HG02870 (cell line): ENCODE results near the gene KCNK15.

Source experiments
- ATAC-seq: cut with Tn5 transposase; IDR thresholded peaks from one replicate; pipeline ENCODE4 v1.9.1; 2021; ENCODE audit warnings: mild to moderate bottlenecking, moderate library complexity; ENCODE audit not compliant: unreplicated experiment

KCNK15 gene

DNA sequence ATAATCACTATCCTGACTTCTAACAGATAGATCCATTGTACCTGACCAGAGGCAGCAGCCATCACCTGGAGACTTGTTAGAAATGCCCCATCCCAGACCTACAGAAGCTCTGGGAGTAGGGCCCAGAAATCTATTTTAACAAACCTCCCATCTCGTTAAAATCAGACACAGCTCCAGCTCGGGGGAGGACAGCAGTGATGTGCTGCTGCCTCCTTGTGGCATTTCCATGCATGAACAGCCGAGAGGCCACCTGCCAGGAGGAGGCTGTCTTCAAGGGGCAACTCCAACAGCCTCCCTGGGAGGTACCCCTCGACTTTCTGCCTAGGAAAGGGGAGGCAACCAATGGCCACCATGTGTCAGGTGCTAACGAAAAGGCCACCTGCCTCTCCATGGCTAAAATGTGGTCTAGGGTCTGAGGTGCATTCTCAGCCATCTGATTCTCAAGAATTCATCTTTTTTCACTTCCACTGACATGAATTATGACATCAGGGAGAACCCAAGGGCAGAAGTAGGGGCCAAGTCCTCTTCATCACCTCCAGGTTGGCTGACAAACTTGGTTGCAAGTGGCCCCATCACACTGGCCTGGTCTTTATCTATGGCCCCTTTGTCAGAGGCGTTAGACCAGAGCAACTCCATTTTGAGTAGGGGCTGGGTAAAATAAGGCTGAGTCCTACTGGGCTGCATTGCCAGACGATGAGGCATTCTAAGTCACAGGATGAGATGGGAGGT lies 12.2 kb upstream of the KCNK15 start:
- no peak for ATAC-seq

DNA sequence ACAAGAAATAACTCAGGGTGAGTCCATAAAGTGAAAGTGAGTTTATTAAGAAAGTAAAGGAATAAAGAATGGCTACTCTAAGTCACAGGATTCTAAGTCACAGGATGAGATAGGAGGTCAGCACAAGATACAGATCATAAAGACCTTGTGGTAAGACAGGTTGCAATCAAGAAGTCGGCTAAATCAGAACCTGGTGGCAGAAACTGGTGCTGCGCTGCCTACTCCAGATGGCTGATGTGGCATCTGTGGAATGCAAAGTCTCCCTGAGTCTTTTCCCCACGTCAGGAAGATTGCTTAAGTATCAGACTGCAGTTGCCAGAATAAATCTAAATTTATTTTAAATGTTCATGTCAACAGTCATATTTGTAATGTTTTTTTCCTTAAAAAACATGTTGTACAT lies 10.7 kb upstream of the KCNK15 start:
- ATAC-seq = no peak

DNA sequence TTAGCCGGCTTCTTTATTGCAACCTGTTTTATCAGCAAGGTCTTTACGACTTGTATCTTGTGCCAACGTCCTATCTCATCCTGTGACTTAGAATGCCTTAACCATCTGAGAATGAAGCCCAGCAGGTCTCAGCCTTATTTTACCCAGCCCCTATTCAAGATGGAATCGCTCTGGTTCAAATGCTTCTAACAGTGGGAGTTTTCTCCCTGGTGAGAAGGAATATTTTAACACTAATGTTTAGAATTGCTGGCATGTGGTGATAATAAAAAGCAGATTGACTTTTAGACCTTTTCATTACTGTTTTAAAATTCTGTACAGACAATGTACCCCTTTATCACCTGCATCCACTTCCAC lies 9.9 kb upstream of the KCNK15 start:
- ATAC-seq = no peak

DNA sequence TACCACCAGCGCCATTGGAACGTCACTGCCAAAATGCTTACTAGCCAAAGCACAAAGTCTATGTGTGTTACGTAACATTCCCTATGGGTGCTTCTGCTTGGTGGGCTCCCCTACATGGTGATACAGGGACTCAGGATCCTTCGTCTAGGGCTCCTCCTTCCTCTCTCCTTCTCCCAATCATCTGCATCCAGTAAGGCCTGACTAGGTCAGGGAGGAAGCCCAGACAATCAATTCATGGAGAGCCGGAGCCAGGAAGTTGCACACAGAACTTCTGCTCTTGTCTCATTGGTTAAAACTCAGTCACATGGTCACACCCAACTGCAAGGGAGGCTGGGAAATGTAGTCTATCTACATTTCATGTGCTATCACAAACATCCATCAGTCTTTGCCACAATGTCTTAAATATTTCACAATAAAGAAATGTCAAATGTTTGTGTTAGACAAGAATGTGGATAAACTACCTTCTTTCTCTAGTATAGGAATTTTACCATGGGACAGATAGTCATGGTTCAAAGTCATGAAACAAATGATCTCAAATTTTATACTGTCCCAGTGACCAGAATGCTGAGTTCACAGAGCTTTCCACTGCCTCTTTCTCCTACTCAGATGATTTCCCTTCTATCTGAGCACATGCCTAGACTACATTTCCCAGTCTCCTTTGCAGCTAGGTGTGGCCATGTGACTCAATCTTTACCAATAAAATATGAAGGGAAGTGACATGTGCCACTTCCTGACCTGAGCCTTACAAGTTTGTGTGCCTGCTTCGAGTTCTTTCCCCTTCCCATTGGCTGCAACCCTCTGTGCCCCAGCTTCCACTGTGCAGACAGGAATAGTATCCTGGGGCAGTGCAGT lies 9.3 kb upstream of the KCNK15 start:
- no peak for ATAC-seq

DNA sequence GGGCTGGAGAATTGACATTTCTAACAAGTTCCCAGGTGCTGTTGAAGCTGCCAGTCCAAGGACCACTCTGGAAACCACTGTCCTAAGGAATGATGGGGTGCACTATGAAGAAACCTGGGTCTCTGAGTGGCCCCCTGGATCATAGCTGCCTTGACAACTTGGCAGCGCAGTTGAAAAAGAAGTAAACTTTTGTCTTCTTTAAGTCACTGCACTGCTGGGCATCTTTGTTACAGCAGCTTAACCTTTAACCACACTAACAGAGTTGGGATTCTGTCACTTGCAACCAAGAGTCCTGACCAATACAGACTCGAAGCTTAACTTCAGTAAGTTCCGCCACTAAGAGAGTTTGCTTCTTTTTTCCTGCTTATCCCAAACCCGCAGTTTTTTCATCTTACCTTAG lies 8.5 kb upstream of the KCNK15 start:
- ATAC-seq = no peak

- no peak for ATAC-seq
These were observed 6.7 kb upstream of the KCNK15 start for GRCh38 chr20:44738813-44739477.

DNA sequence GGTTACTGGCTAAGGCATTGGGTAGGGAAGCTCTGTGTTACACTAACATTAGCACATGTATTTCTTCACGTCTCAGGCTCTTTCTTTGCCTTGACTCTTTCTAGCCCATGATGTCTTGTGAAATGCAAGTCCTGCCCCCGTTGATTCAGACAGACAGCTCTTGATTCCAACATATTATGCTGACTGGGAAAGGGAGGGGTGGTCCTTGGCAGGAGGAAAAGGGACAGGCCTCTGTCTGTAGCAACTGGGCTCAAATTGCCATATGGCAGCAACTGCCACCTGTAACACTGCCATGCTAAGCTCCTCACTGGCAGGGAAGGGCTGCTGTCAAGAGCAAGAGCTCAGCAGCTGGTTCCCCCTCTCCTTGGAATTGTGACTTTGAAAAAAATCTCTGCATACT lies 5.7 kb upstream of the KCNK15 start:
- ATAC-seq = no peak

DNA sequence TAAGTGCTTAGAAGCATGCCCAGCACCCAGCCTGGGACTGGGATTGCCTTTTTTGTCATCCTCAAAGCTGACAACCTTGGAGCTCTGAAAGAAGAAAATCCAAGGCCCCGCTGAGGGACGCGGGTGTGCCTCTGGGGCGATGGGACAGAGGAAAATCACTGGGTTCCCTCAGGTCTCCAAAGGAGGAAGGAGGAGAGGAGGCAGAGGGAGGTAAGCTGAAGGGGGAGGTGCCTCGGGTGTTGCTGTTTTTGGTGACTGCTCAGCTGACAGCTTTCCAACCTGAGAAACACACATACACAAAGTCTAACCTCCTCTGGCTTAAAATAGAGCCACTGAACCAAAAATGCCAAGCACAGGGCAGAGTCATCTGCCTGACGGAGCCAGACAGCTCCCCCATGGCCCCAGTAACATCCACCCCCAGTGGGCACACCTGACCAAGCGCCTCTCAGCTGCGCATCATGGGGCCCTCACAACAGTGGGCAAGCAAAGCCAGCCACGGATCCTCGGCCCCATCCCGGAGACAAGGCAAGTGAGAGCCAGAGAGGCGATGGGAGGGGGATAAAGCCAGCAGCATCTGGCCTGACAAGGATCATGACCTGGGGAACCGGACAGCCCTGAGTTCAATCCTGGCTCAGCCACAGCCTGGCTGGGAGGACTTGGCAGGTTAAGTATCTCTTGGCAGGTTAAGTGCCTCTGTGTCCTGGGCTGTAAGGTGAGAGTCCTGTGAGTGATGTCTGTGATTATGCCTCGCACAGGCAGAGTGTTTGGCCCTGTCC lies 3.2 kb upstream of the KCNK15 start:
- no peak for ATAC-seq

DNA sequence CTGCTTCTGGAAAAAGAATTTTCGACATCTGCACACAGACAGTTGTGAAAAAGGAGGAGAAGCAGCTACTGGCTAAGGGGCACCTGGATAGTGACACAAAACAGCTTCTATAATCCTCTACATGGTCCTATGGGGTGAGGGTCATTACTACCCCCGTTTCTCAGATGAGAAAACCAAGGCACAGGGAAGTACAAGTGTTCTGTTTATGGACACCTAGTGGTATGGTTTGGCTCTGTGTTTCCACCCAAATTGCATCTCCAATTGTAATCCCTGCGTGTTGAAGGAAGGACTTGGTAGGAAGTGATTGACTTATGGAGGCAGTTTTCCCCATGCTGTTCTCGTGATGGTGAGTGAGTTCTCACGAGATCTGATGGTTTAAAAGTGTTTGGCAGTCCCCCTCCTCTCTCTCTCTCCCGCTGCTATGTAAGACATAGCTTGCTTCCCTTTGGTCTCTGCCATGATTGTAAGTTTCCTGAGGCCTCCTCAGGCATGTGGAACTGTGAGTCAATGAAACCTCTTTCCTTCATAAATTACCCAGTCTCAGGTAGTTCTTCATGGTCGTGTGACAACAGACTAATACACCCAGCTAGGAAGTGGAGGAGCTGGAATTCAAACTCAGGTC lies 2.5 kb upstream of the KCNK15 start:
- no peak for ATAC-seq

GRCh38 chr20:44743916-44744655 lies 1.6 kb upstream of the KCNK15 start:
- ATAC-seq = no peak

- no peak for ATAC-seq
These were observed 505 bp upstream of the KCNK15 start for GRCh38 chr20:44745122-44745597.

GRCh38 chr20:44746367-44747165 lies 901 bp downstream of the KCNK15 start:
- ATAC-seq = no peak

DNA sequence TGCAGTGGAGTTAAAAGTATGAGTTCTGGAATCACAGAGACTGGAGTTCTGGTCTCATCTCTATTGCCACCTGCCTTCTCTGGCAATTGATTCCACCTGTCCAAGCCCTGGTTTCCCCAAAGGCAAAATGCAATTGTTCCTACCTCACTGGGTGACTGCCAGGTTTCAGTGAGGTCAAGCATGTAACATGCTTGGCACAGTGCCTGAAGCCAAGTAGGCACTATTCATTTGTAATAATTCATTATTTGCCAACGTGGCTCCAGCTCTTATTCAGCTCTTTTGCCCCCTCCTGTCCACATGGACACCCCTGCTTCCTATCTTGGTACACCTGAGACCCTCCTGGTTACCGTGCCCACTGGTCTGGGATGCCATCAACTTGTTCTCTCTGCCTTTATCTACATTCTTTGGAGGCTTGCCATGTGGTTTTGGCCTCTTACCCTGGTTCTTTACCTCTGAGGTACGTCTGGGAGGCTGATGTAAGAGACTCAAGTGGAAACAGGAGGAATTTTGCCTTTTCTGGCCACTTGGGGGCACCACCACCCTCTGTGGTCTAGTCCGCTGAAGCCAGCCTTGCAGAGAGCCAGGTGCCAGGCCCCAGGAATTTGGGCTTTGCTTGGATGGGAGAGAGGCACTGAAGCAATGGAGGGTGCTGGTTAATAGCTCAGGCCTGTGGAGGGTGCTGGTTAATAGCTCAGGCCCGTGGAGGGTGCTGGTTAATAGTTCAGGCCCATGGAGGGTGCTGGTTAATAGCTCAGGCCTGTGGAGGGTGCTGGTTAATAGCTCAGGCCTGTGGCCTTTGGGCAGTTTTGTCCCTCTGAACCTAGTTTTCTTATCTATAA lies 1.7 kb downstream of the KCNK15 start:
- ATAC-seq = no peak

- no peak for ATAC-seq
These were observed 2.3 kb downstream of the KCNK15 start for GRCh38 chr20:44748005-44748370.

GRCh38 chr20:44750081-44750805 lies 4.6 kb downstream of the KCNK15 start:
- no peak for ATAC-seq

GRCh38 chr20:44752099-44752931 lies 6.7 kb downstream of the KCNK15 start:
- ATAC-seq = no peak

DNA sequence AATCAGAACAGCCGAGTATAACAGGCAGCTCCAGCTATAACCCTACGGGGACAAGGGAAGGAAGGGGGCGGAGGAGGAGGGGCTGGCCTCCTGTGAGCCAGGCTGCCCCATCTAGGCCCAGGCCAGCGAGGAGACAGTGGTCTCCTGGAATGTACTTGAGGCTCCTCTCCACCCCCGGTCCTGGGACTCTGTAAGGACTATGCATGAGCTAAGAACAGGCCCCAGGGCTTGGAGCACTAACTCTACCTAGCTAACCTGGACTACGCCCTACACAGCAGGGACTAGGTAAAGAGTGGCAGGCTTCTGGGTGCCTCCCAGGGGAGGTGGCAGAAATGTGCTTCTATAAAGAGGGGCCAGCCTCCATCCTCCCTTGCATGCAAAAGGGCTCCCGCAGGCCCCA lies 8.9 kb downstream of the KCNK15 start:
- ATAC-seq = no peak
